ENCODE data around the gene GRIN2C. TPM values are rescaled to one million over a fixed set of nuclear protein-coding genes. Genes with fewer than 3 reads are reported as not detected.

GRIN2C gene
- total and polyA plus RNA-seq, 2 donors (not counting 1 experiment from before 2014, with no cell fraction given) = 0.01 to 0.50 TPM

GRCh38 chr17:74800531-74800930 is 59.2 kb downstream of the GRIN2C start:
- TF ChIP-seq EZH2 (IDR thresholded peaks at IDR 0.05; ENCODE audit: low read length, missing control alignments) (no peak), CTCF (conservative IDR thresholded peaks at IDR 0.05 in 1 of 2, IDR thresholded peaks at IDR 0.05 in 1 of 2; ENCODE audit: low read depth in 1 of 2, low read length in 2 of 2) (no peak)
- H3K4me1 ChIP-seq (ENCODE audit: control insufficient read depth, extremely low read depth, insufficient read depth, low read length) = peaks cover 2% of the 10 kb centered on the region
- peaks cover 11% of the 10 kb centered on the region for H3K36me3 ChIP-seq (ENCODE audit: control insufficient read depth, insufficient read depth, low read length)

GRCh38 chr17:74799097-74799496 is 60.6 kb downstream of the GRIN2C start:
- H3K4me1 ChIP-seq (ENCODE audit: control insufficient read depth, extremely low read depth, insufficient read depth, low read length) = peaks cover 2% of the 10 kb centered on the region
- peaks cover 11% of the 10 kb centered on the region for H3K36me3 ChIP-seq (ENCODE audit: control insufficient read depth, insufficient read depth, low read length)
- no peaks in the 10 kb centered on the region for H3K9me3 ChIP-seq (ENCODE audit: control insufficient read depth, insufficient read depth, low read depth, low read length)
- TF ChIP-seq EZH2 (IDR thresholded peaks at IDR 0.05; ENCODE audit: low read length, missing control alignments) (no peak), CTCF (conservative IDR thresholded peaks at IDR 0.05 in 1 of 2, IDR thresholded peaks at IDR 0.05 in 1 of 2; ENCODE audit: low read depth in 1 of 2, low read length in 2 of 2) (no peak)
- no peak overlapping the region for H3K9ac ChIP-seq (ENCODE audit: insufficient read depth, low read length)
- DNase-seq (ENCODE audit: low read depth in 2 of 2) = no peak
- H2AFZ ChIP-seq (ENCODE audit: low read length) = no peak overlapping the region
- H3K27me3 ChIP-seq (ENCODE audit: control insufficient read depth, insufficient read depth, low read length) = no peaks in the 10 kb centered on the region
- H3K4me2 ChIP-seq (ENCODE audit: extremely low read depth, insufficient read depth, low read length) = no peak overlapping the region
- no peak overlapping the region for H3K27ac ChIP-seq (ENCODE audit: insufficient read depth, low read length)
- H3K4me3 ChIP-seq (replicated peaks in 1 of 4; ENCODE audit: control extremely low read depth in 1 of 4, insufficient read depth in 1 of 4, low read depth in 3 of 4, low read length in 4 of 4) = no peak overlapping the region
- H3K79me2 ChIP-seq (ENCODE audit: control insufficient read depth, insufficient read depth, low read length) = no peaks in the 10 kb centered on the region
- no peaks in the 10 kb centered on the region for H4K20me1 ChIP-seq (ENCODE audit: control insufficient read depth, extremely low read depth, insufficient read depth, low read length)

More at GRCh38 chr17:74800531-74800930, 59.2 kb downstream of the GRIN2C start:
- H3K9ac ChIP-seq (ENCODE audit: insufficient read depth, low read length) = no peak overlapping the region
- no peak overlapping the region for H2AFZ ChIP-seq (ENCODE audit: low read length)
- no peaks in the 10 kb centered on the region for H4K20me1 ChIP-seq (ENCODE audit: control insufficient read depth, extremely low read depth, insufficient read depth, low read length)
- H3K27me3 ChIP-seq (ENCODE audit: control insufficient read depth, insufficient read depth, low read length) = no peaks in the 10 kb centered on the region
- H3K4me3 ChIP-seq (replicated peaks in 1 of 4; ENCODE audit: control extremely low read depth in 1 of 4, insufficient read depth in 1 of 4, low read depth in 3 of 4, low read length in 4 of 4) = no peak overlapping the region
- no peak overlapping the region for H3K27ac ChIP-seq (ENCODE audit: insufficient read depth, low read length)
- H3K79me2 ChIP-seq (ENCODE audit: control insufficient read depth, insufficient read depth, low read length) = no peaks in the 10 kb centered on the region
- no peak overlapping the region for H3K4me2 ChIP-seq (ENCODE audit: extremely low read depth, insufficient read depth, low read length)
- DNase-seq (ENCODE audit: low read depth in 2 of 2) = no peak
- no peaks in the 10 kb centered on the region for H3K9me3 ChIP-seq (ENCODE audit: control insufficient read depth, insufficient read depth, low read depth, low read length)

- DNase-seq (ENCODE audit: low read depth in 2 of 2) = peak in 1 of 2 donors; percentile 21
- Histone ChIP-seq H2AFZ (ENCODE audit: low read length) (no peak overlapping the region), H3K27ac (ENCODE audit: insufficient read depth, low read length) (no peak overlapping the region), H3K4me3 (replicated peaks in 1 of 4; ENCODE audit: control extremely low read depth in 1 of 4, insufficient read depth in 1 of 4, low read depth in 3 of 4, low read length in 4 of 4) (no peak overlapping the region), H3K27me3 (ENCODE audit: control insufficient read depth, insufficient read depth, low read length) (no peaks in the 10 kb centered on the region), H3K4me2 (ENCODE audit: extremely low read depth, insufficient read depth, low read length) (no peak overlapping the region), H3K36me3 (ENCODE audit: control insufficient read depth, insufficient read depth, low read length) (peaks cover 11% of the 10 kb centered on the region), H3K79me2 (ENCODE audit: control insufficient read depth, insufficient read depth, low read length) (no peaks in the 10 kb centered on the region), H3K4me1 (ENCODE audit: control insufficient read depth, extremely low read depth, insufficient read depth, low read length) (peaks cover 2% of the 10 kb centered on the region), H4K20me1 (ENCODE audit: control insufficient read depth, extremely low read depth, insufficient read depth, low read length) (no peaks in the 10 kb centered on the region), H3K9me3 (ENCODE audit: control insufficient read depth, insufficient read depth, low read depth, low read length) (no peaks in the 10 kb centered on the region), H3K9ac (ENCODE audit: insufficient read depth, low read length) (no peak overlapping the region)
- TF ChIP-seq EZH2 (IDR thresholded peaks at IDR 0.05; ENCODE audit: low read length, missing control alignments) = no peak
Measured at GRCh38 chr17:74798239-74798707, 61.4 kb downstream of the GRIN2C start.
